GM12865 (cell line): ENCODE data around the gene COQ10A.
A peak's percentile ranks its signal among the peaks of the same experiment; 100 is the strongest.

Experiments
- DNase-seq: peaks from one replicate; pipeline ENCODE4 v3.0.0; 2010; ENCODE audit warnings: low read depth
- H3K4me3 ChIP-seq: 2 replicates; pipeline ENCODE4 v1.5.1; 2011; ENCODE audit warnings: mild to moderate bottlenecking, low read depth, low read length, control low read depth
- CTCF ChIP-seq: IDR thresholded peaks from 2 replicates; pipeline ENCODE4 v1.5.1; 2011; ENCODE audit warnings: low read length, control low read depth, low read depth, inconsistent platforms; ENCODE audit not compliant: insufficient read depth; ENCODE audit errors: missing control alignments

COQ10A gene

GRCh38 chr12:56288705-56289387 lies 22.1 kb downstream of the COQ10A start:
- no peak for DNase-seq
- TF ChIP-seq CTCF, result no peak
- H3K4me3 ChIP-seq, result no peak overlapping the region

GRCh38 chr12:56293795-56294194 lies 27.1 kb downstream of the COQ10A start:
- no peak for DNase-seq
- no peak for TF ChIP-seq CTCF
- H3K4me3 ChIP-seq, result no peak overlapping the region

GRCh38 chr12:56296295-56296694 lies 29.6 kb downstream of the COQ10A start:
- TF ChIP-seq CTCF, result no peak
- peak; percentile 27 for DNase-seq
- H3K4me3 ChIP-seq, result no peak overlapping the region

GRCh38 chr12:56297400-56297799 lies 30.7 kb downstream of the COQ10A start:
- no peak for TF ChIP-seq CTCF
- no peak overlapping the region for H3K4me3 ChIP-seq
- DNase-seq, result no peak

GRCh38 chr12:56298828-56299227 lies 32.1 kb downstream of the COQ10A start:
- H3K4me3 ChIP-seq, result peak overlapping the region; percentile 71
- TF ChIP-seq CTCF, result no peak
- peak; percentile 8 for DNase-seq

GRCh38 chr12:56299308-56299852 lies 32.6 kb downstream of the COQ10A start:
- DNase-seq, result peak; percentile 63
- no peak for TF ChIP-seq CTCF

GRCh38 chr12:56299853-56300643 lies 33.3 kb downstream of the COQ10A start, which contains the start of gene CS:
Gene CS, minus strand, starts transcription at chr12:56300330. Its CDS starts 129 bp downstream, at chr12:56300201.
- TF ChIP-seq CTCF, result no peak
- H3K4me3 ChIP-seq, result peak within 1 kb of the TSS; percentile 71
- peak; percentile 99 for DNase-seq

More at GRCh38 chr12:56299308-56299852, 32.6 kb downstream of the COQ10A start:
- peak overlapping the region; percentile 71 for H3K4me3 ChIP-seq
